IPS DF 6.9 (cell line): ENCODE measurements around the gene GALNT2.

Experiments used
- DNase-seq: peaks from one replicate; pipeline ENCODE4 v3.0.0-alpha.2; 2013; ENCODE audit warnings: low read depth, low spot score
- H3K27ac ChIP-seq: one replicate; pipeline ENCODE4 v1.5.1; 2013; ENCODE audit warnings: low read length, control low read depth
- H3K27me3 ChIP-seq: 2 replicates; pipeline ENCODE4 v1.6.1; 2013; ENCODE audit warnings: mild to moderate bottlenecking, low read length; ENCODE audit not compliant: control insufficient read depth, insufficient read depth
- H3K36me3 ChIP-seq: 2 replicates; pipeline ENCODE4 v1.6.1; 2013; ENCODE audit warnings: low read length; ENCODE audit not compliant: control insufficient read depth, insufficient read depth
- H3K4me1 ChIP-seq: 2 replicates; pipeline ENCODE4 v1.6.1; 2013; ENCODE audit warnings: low read length; ENCODE audit not compliant: control insufficient read depth, insufficient read depth
- H3K4me3 ChIP-seq: 2 replicates; pipeline ENCODE4 v1.5.1; 2013; ENCODE audit warnings: mild to moderate bottlenecking, low read length
- H3K9me3 ChIP-seq: 2 replicates; pipeline ENCODE4 v1.6.1; 2013; ENCODE audit warnings: low read length, inconsistent platforms; ENCODE audit not compliant: control insufficient read depth, insufficient read depth
- WGBS: extraction: QIAGEN DNeasy Blood & Tissue Kit; methylation state at CpG from one replicate; pipeline ENCODE4 v1.1.7; 2013; ENCODE audit warnings: mixed read lengths, missing lambda C conversion rate; ENCODE audit not compliant: insufficient read length, insufficient coverage; 5-methylcytosine and 5-hydroxymethylcytosine counted together

GALNT2 gene

DNA sequence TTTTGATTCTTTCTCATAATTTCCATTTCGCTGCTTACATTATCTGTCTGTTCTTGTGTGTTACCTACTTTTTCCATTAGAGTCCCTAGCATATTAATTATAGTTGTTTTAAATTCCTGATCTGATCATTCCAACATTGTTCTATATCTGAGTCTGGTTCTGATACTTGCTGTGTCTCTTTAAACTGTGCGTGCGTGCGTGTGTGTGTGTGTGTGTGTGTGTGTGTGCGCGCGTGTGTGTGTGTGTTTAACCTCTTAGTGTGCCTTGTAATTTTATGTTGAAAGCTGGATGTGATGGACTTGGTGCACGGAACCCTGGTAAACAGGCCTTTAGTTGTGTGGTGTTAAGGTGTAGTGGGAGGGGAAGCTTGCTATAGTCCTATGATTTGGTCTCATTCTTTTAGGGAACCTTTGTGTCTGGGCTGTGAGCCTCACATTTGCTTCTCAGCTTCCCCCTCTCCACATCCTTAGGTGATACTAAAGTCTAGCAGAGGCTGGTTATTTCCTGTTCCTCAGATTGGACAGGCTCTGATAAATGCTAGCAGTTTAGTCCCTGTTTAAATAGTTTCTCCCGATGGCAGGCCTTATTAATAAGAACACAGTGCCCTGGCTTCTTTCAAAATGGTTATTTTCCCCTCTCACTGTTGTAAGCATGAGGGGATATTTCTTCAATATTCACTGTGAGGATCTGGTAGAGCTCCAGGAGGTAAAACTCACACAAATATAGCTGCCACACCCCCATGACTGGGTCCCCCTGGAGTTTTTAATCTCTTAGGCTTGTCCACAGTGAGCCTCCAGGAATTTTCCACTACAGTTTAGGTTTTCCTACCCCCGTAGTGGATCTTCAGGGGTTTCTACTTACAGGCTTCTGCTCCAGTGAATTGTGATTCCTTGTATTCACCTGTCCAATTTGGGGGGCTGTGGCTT is 118.3 kb downstream of the GALNT2 start:
- Histone ChIP-seq H3K9me3 (no peaks in the 10 kb centered on the region), H3K27ac (no peak overlapping the region), H3K4me1 (peaks cover 4% of the 10 kb centered on the region), H3K36me3 (no peaks in the 10 kb centered on the region), H3K27me3 (no peaks in the 10 kb centered on the region), H3K4me3 (no peak overlapping the region)
- no peak for DNase-seq
- no CpG with 5 or more reads among the region's 10 CpGs for WGBS

DNA sequence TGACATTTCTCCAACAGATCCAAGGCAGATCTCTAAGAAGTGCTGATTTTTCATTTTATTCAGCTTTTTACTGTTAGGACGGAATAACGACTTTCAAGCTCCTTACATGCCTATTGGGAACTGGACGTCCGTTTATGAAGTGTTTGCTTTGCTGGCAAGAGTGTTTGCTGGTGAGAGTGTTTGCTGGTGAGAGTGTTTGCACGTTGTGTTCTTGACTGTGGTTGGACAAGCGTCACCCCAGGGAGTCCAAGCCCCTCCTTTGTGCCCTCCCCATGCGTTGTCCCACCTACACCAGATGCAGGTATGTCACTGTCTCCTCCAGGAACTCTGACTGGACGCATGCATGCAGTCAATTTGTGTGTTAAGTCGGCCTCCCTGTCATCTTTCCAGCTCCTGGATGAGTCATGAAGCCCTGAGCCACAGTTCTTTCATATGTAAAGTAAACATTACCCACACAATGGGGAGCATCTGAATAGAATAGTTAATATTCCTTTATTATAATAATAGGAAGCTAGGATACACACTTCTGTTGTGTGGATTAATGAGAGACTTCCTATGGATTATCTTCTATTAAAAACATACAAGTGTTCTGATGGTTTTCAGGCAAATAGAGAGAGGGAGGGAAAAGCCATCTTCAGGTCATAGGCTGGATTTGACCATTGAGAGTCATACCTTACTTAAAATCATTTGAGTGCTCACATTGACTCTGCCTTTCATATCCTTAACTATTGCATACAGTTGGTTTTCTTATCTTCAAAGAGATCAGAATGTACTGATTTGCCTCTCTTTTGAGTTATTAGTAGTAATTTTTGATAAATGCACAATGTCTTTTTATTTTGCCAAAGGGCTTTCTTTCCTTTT is 119.2 kb downstream of the GALNT2 start:
- no peak overlapping the region for H3K27ac ChIP-seq
- no peaks in the 10 kb centered on the region for H3K36me3 ChIP-seq
- DNase-seq, result peak; percentile 48
- H3K4me1 ChIP-seq, result peaks cover 4% of the 10 kb centered on the region
- H3K27me3 ChIP-seq, result no peaks in the 10 kb centered on the region
- no peak overlapping the region for H3K4me3 ChIP-seq
- no CpG with 5 or more reads among the region's 9 CpGs for WGBS
- H3K9me3 ChIP-seq, result no peaks in the 10 kb centered on the region

DNA sequence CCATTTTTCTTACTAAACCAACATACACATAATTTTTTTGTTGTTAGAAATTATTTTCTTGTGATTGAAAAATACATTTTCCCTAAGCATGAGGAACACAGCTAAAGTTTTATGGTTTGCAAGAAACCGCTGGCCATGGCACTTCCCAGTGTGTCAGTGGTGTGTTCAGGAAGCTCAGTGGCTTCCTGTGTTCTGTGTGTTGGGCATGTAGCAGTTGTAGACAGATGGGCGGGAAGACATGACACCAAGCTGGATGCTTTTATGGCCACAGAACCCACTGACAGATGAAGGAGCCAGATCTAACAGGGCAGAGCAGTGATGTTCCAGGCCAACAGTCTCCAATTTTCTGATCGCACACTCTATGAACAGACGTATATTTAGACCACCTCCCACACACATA is 119.8 kb downstream of the GALNT2 start:
- Histone ChIP-seq H3K36me3 (no peaks in the 10 kb centered on the region), H3K9me3 (no peaks in the 10 kb centered on the region), H3K4me1 (peaks cover 4% of the 10 kb centered on the region), H3K27me3 (no peaks in the 10 kb centered on the region), H3K4me3 (no peak overlapping the region), H3K27ac (no peak overlapping the region)
- no CpG with 5 or more reads among the region's 4 CpGs for WGBS
- no peak for DNase-seq

DNA sequence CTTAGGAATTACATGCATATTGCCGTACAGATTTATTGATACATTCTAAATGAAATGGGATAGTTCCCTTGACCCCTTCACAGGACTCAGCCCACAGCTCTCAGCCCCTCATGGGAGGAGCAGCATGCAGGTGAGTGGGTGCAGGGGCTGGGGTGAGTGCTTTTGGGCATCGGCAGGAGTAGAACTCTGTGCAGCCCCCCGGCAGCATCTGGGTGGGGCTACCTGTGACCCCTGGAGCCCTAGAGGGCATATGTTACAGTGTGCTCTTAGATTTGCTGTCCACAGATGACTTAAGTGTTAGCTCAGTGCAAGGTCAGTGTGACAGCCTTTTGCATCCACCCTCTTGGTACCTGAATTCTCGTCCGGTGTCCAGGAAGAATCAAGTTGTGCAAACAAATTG is 120.3 kb downstream of the GALNT2 start:
- no peaks in the 10 kb centered on the region for H3K36me3 ChIP-seq
- WGBS, result no CpG with 5 or more reads among the region's 5 CpGs
- DNase-seq, result no peak
- no peaks in the 10 kb centered on the region for H3K9me3 ChIP-seq
- no peak overlapping the region for H3K27ac ChIP-seq
- no peaks in the 10 kb centered on the region for H3K27me3 ChIP-seq
- H3K4me1 ChIP-seq, result peaks cover 4% of the 10 kb centered on the region
- no peak overlapping the region for H3K4me3 ChIP-seq

DNA sequence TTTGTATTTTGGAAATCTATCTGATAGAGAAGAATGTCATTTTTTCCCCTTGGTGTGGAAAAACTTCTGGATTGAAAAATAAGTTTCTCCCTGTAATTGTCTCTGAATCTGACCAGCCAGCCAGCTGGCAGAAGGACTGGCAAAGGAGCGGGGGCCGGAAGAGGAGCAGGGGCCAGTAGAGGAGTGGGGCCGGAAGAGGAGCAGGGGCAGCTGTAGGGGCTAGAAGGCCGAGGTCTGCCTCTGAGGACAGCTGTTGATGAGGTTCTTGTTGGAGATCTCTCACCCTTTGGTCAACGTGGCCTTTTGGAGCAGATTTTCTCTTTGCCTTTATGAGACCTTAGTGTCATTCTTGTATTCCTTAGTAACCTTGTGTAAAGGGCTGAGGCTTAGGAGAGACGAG is 121.8 kb downstream of the GALNT2 start:
- WGBS, result no CpG with 5 or more reads among the region's 6 CpGs
- H3K9me3 ChIP-seq, result no peaks in the 10 kb centered on the region
- DNase-seq, result no peak
- peaks cover 4% of the 10 kb centered on the region for H3K4me1 ChIP-seq
- H3K4me3 ChIP-seq, result no peak overlapping the region
- no peaks in the 10 kb centered on the region for H3K36me3 ChIP-seq
- no peak overlapping the region for H3K27ac ChIP-seq
- H3K27me3 ChIP-seq, result no peaks in the 10 kb centered on the region

DNA sequence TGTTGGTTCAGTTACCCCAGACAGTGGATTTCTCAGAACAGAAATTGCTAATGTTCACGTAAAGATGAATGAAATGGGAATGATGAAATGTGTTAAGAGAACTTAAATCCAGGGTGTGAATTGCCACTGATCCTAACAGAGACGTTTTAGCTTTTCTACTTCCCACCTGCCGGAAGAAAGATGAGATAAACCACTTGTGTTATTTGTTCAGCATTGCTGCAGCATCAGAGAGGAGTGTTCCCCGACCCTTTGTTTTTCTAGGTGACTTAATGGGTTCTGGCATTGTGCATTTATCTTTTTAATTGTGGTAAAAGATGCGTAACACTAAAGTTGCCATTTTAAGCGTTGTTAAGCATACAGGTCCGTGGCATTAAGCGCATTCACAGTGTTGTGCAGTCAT is 122.3 kb downstream of the GALNT2 start:
- H3K4me1 ChIP-seq, result peaks cover 4% of the 10 kb centered on the region
- no CpG with 5 or more reads among the region's 8 CpGs for WGBS
- H3K4me3 ChIP-seq, result no peak overlapping the region
- no peak overlapping the region for H3K27ac ChIP-seq
- no peaks in the 10 kb centered on the region for H3K9me3 ChIP-seq
- no peak for DNase-seq
- H3K36me3 ChIP-seq, result no peaks in the 10 kb centered on the region
- H3K27me3 ChIP-seq, result no peaks in the 10 kb centered on the region

DNA sequence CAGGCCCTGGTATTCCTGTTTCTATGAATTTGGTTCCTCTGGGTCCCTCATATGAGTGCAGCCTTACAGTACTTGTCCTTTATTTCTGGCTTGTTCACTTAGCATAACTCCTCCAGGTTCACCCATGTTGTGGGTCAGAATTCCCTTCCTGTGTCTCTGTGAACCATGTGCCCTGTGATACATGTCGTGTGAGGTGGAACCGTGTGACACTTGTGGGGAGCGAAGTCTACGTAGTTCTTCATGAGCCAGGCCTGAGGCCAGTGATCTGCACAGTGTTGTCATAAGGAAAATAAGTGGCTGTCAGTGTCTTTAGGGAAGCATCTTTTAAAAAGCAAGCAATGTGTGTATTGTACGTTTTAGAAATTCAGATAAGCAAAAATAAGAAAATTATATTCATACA is 122.8 kb downstream of the GALNT2 start:
- no CpG with 5 or more reads among the region's 5 CpGs for WGBS
- H3K9me3 ChIP-seq, result no peaks in the 10 kb centered on the region
- no peaks in the 10 kb centered on the region for H3K36me3 ChIP-seq
- H3K4me1 ChIP-seq, result peaks cover 4% of the 10 kb centered on the region
- no peak for DNase-seq
- H3K4me3 ChIP-seq, result no peak overlapping the region
- no peak overlapping the region for H3K27ac ChIP-seq
- H3K27me3 ChIP-seq, result no peaks in the 10 kb centered on the region

DNA sequence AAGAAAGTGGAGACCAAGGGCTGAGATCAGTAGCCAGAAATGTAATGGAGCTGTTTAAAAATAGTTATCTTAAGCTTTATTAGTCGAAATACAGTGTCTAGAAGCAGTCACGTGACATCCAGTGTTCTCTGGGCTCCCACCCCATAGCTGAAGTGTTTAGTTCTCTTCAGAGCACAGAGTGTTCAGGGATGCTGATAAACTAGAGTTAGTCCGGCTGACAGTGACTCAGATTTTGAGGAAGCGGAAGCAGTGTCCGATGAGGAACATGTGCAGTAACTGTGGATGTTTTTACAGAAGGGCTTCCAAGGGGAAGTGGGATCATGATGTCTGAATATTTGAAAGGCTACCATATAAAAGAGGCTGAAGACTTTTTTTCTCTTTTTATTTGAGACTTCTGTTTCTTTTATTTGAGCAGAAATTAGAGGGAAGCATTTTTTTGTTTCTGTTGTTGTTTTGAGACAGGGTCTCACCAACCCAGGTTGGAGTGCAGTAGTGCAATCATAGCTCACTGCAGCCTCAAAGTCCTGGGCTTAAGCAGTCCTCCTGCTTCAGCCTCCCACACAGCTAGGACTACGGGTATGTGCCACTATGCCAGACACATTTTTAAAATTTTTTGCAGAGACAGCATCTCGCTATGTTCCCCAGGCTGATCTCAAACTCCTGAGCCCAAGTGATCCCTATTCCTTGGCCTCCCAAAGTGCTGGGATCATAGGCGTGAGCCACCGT is 124.2 kb downstream of the GALNT2 start:
- Histone ChIP-seq H3K27me3 (no peaks in the 10 kb centered on the region), H3K4me3 (no peak overlapping the region), H3K27ac (no peak overlapping the region), H3K9me3 (no peaks in the 10 kb centered on the region), H3K36me3 (no peaks in the 10 kb centered on the region), H3K4me1 (no peaks in the 10 kb centered on the region; the same call in none of the 2 replicates)
- no peak for DNase-seq
- WGBS, result no CpG with 5 or more reads among the region's 9 CpGs

DNA sequence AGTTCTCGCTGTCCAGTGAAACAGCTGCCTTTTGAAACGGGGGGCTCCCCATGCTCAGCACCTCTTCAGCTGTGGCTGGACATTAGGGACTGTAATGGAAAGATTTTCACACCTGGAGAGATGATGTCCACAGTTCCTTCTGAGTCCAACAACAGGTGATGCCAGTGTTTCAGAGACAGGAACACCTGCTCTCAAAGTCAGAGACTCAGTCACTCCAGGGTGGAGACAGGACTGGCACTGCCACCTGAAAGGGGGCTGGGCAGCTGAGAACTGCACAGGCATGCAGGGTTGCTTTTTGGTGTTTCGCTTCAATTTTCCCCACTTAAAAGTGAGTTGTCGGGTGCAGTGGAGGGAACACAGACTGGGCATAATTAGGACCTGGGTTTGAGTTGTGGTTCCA is 124.8 kb downstream of the GALNT2 start:
- H3K36me3 ChIP-seq, result no peaks in the 10 kb centered on the region
- H3K27me3 ChIP-seq, result no peaks in the 10 kb centered on the region
- H3K9me3 ChIP-seq, result no peaks in the 10 kb centered on the region
- no peak for DNase-seq
- no CpG with 5 or more reads among the region's 4 CpGs for WGBS
- H3K4me1 ChIP-seq, result no peaks in the 10 kb centered on the region; the same call in 1 of the 2 replicates
- no peak overlapping the region for H3K27ac ChIP-seq
- no peak overlapping the region for H3K4me3 ChIP-seq

DNA sequence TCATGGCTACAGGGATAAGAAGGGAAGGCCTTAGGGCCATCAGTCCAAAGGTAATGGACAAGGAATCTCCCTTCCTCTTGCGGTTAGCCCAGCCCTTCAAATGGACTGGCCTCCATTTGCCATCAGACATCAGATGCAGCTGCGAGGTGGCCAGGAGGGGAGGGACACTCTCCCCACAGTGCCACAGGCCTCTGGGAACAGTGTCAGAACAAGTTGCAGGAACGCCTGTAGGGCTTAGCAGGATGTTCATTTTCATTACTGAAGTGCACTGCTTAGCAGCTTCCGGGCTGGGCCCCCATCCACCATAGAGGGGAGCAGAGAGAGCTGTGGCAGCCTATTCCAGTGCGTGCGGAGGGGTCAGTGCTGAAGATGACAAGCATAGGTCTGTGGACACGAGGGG is 127.5 kb downstream of the GALNT2 start:
- Histone ChIP-seq H3K27me3 (no peaks in the 10 kb centered on the region), H3K4me1 (no peaks in the 10 kb centered on the region), H3K27ac (no peak overlapping the region), H3K36me3 (no peaks in the 10 kb centered on the region), H3K4me3 (no peak overlapping the region), H3K9me3 (no peaks in the 10 kb centered on the region)
- WGBS, result no CpG with 5 or more reads among the region's 7 CpGs
- DNase-seq, result no peak
